ENCODE measurements around the gene CCDC51. TPM values are rescaled to one million over a fixed set of nuclear protein-coding genes. Genes with fewer than 3 reads are reported as not detected.

Gene CCDC51
- total and polyA plus RNA-seq, 9 of the 15 experiments (the other 6 are each of a cell fraction or from before 2014, with no cell fraction given): 6.5 to 18.6 (median 15.7) TPM

GRCh38 chr3:48456456-48456855 is 16.5 kb upstream of the CCDC51 start:
- no peak overlapping the region for H3K9ac ChIP-seq (ENCODE audit: insufficient read depth in 1 of 2, low read depth in 2 of 2, low read length in 2 of 2)
- ChIA-PET CTCF (ENCODE audit: low intra/inter-chr PET ratio) (no interaction called here), POLR2A (interaction anchor here (0.7 kb wide), 1 partner anchor 14 kb away, joined by 3 read pairs; no protein-coding TSS in a partner anchor)
- WGBS (ENCODE audit: insufficient coverage, low coverage, missing lambda C conversion rate): no CpG with 5 or more reads among the region's 1 CpG
- DNase-seq (ENCODE audit: extremely low read depth in 1 of 4, low spot score in 3 of 4) (no peak), FAIRE-seq (no peak), ATAC-seq (no peak)
- H3K9me1 ChIP-seq (ENCODE audit: control insufficient read depth, insufficient read depth, low read length): no peaks in the 10 kb centered on the region
- no peaks in the 10 kb centered on the region for H3K27me3 ChIP-seq (ENCODE audit: control insufficient read depth in 2 of 2, insufficient read depth in 2 of 2, low read length in 2 of 2)
- peaks cover 80% of the 10 kb centered on the region for H3K36me3 ChIP-seq (ENCODE audit: control insufficient read depth, insufficient read depth, low read length)
- no peak for TF ChIP-seq ZNF668 (CRISPR knock-in tag; IDR thresholded peaks at IDR 0.05)
- H3K4me1 ChIP-seq (replicated peaks in 1 of 2; ENCODE audit: control insufficient read depth in 2 of 2, insufficient read depth in 2 of 2, low read length in 2 of 2): no peaks in the 10 kb centered on the region
- intact Hi-C loops (cut with micrococcal nuclease): no loop called here
- BruUV-seq (replicated peaks): no TSS peak
- in situ Hi-C loops (cut with MboI): no loop called here
- no peak overlapping the region for H2AFZ ChIP-seq (ENCODE audit: low read depth, low read length)
- H3K9me3 ChIP-seq (replicated peaks; ENCODE audit: control insufficient read depth, insufficient read depth, low read depth, low read length): no peaks in the 10 kb centered on the region
- H3K4me3 ChIP-seq: no peak overlapping the region
- H3K4me2 ChIP-seq (ENCODE audit: insufficient read depth, low read length): no peak overlapping the region
- H3K27ac ChIP-seq (ENCODE audit: extremely low read depth, low read depth, low read length): no peak overlapping the region
- no peaks in the 10 kb centered on the region for H4K20me1 ChIP-seq (replicated peaks; ENCODE audit: control insufficient read depth, insufficient read depth, low read length)
- H3K79me2 ChIP-seq (ENCODE audit: control insufficient read depth, insufficient read depth, low read length): no peaks in the 10 kb centered on the region

DNA sequence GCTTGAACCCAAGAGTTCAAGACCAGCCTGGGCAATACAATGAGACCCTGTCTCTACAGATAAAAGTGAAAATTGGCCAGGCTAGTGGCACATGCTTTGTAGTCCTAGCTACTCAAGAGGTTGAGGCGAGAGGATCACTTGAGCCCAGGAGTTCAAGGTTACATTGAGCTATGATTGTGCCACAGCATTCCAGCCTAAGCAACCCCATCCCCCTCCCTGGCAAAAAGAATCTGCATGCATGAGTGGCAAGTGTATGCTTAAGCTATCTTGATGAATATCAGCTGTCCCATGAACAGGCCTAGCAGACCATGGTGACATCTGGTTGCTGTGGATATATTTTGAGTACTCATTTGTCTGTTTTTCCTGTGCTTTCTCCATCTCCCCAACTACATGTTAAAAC is 11.4 kb upstream of the CCDC51 start:
- 100% methylated on average over 1 of the region's 1 CpG for WGBS (ENCODE audit: insufficient coverage, low coverage, missing lambda C conversion rate)
- Histone ChIP-seq H3K27ac (ENCODE audit: extremely low read depth, low read depth, low read length) (no peak overlapping the region), H3K4me3 (no peak overlapping the region), H3K4me2 (ENCODE audit: insufficient read depth, low read length) (no peak overlapping the region), H3K27me3 (ENCODE audit: control insufficient read depth in 2 of 2, insufficient read depth in 2 of 2, low read length in 2 of 2) (no peaks in the 10 kb centered on the region), H3K9me1 (ENCODE audit: control insufficient read depth, insufficient read depth, low read length) (no peaks in the 10 kb centered on the region), H3K9me3 (replicated peaks; ENCODE audit: control insufficient read depth, insufficient read depth, low read depth, low read length) (no peaks in the 10 kb centered on the region), H3K4me1 (replicated peaks in 1 of 2; ENCODE audit: control insufficient read depth in 2 of 2, insufficient read depth in 2 of 2, low read length in 2 of 2) (peaks cover 3 to 14% of the 10 kb centered on the region in 2 experiments; a peak in 4 of 5 replicates), H3K9ac (ENCODE audit: insufficient read depth in 1 of 2, low read depth in 2 of 2, low read length in 2 of 2) (no peak overlapping the region), H3K36me3 (ENCODE audit: control insufficient read depth, insufficient read depth, low read length) (peaks cover 57% of the 10 kb centered on the region; the same call in 2 of the 3 replicates), H4K20me1 (replicated peaks; ENCODE audit: control insufficient read depth, insufficient read depth, low read length) (no peaks in the 10 kb centered on the region), H2AFZ (ENCODE audit: low read depth, low read length) (no peak overlapping the region), H3K79me2 (ENCODE audit: control insufficient read depth, insufficient read depth, low read length) (peaks cover 25% of the 10 kb centered on the region)
- ATAC-seq (no peak), FAIRE-seq (no peak), DNase-seq (ENCODE audit: extremely low read depth in 1 of 4, low spot score in 3 of 4) (no peak)
- no TSS peak for BruUV-seq (replicated peaks)
- intact Hi-C loops (cut with micrococcal nuclease): no loop called here
- in situ Hi-C loops (cut with MboI): no loop called here
- POLR2A ChIA-PET: interaction anchor here (0.6 kb wide), 1 partner anchor 144 kb away, joined by 3 read pairs; no protein-coding TSS in a partner anchor
- CTCF ChIA-PET (ENCODE audit: low intra/inter-chr PET ratio): no interaction called here
- TF ChIP-seq NFE2L1 (tag; IDR thresholded peaks at IDR 0.05; ENCODE audit: borderline replicate concordance, low read depth) (no peak), TRIM28 (IDR thresholded peaks at IDR 0.05) (no peak), MYC (IDR thresholded peaks at IDR 0.05; ENCODE audit: low read depth, low read length) (no peak), MYC (CRISPR knock-in tag; IDR thresholded peaks at IDR 0.05; ENCODE audit: borderline replicate concordance, low read depth) (no peak), FUS (optimal IDR thresholded peaks at IDR 0.05; ENCODE audit: low read depth, low read length) (no peak), RNF219 (CRISPR knock-in tag; IDR thresholded peaks at IDR 0.05) (no peak), TAL1 (IDR thresholded peaks at IDR 0.05) (no peak), ZNF639 (CRISPR knock-in tag; conservative IDR thresholded peaks at IDR 0.05 in 1 of 2, IDR thresholded peaks at IDR 0.05 in 1 of 2) (no peak), ZFP1 (CRISPR knock-in tag; IDR thresholded peaks at IDR 0.05) (no peak)

Data from K562 (cell line).